HG02943 (cell line): ENCODE results near the gene TSPO.

Experiments used
- ATAC-seq: cut with Tn5 transposase; IDR thresholded peaks from one replicate; pipeline ENCODE4 v1.9.1; 2021; ENCODE audit warnings: mild to moderate bottlenecking, low read depth, moderate library complexity; ENCODE audit not compliant: unreplicated experiment

TSPO gene

GRCh38 chr22:43199541-43199940, 48.2 kb downstream of the TSPO start:
- ATAC-seq = no peak

GRCh38 chr22:43200031-43200430, 48.7 kb downstream of the TSPO start:
- ATAC-seq = no peak

GRCh38 chr22:43200555-43200954, 49.2 kb downstream of the TSPO start:
- ATAC-seq = no peak

- no peak for ATAC-seq
Measured at GRCh38 chr22:43201486-43202219, 50.3 kb downstream of the TSPO start.

- ATAC-seq = no peak
Measured at GRCh38 chr22:43202326-43202725, 51.0 kb downstream of the TSPO start.

GRCh38 chr22:43202756-43203410, 51.5 kb downstream of the TSPO start:
- no peak for ATAC-seq

- ATAC-seq = no peak
Measured at GRCh38 chr22:43203471-43203981, 52.2 kb downstream of the TSPO start.

GRCh38 chr22:43205261-43205691, 53.9 kb downstream of the TSPO start:
- ATAC-seq = no peak

- no peak for ATAC-seq
Measured at GRCh38 chr22:43205748-43206508, 54.6 kb downstream of the TSPO start.

- no peak for ATAC-seq
Measured at GRCh38 chr22:43206509-43207161, 55.3 kb downstream of the TSPO start.

- ATAC-seq = no peak
Measured at GRCh38 chr22:43207386-43207785, 56.0 kb downstream of the TSPO start.

- no peak for ATAC-seq
Measured at GRCh38 chr22:43207849-43208702, 56.7 kb downstream of the TSPO start.

- ATAC-seq = no peak
Measured at GRCh38 chr22:43208703-43209522, 57.6 kb downstream of the TSPO start.

- no peak for ATAC-seq
Measured at GRCh38 chr22:43209523-43209890, 58.1 kb downstream of the TSPO start.

- ATAC-seq = no peak
Measured at GRCh38 chr22:43209971-43210370, 58.6 kb downstream of the TSPO start.

- no peak for ATAC-seq
Measured at GRCh38 chr22:43210631-43211515, 59.5 kb downstream of the TSPO start.

- no peak for ATAC-seq
Measured at GRCh38 chr22:43211941-43212433, 60.6 kb downstream of the TSPO start.

GRCh38 chr22:43212434-43212952, 61.1 kb downstream of the TSPO start:
- no peak for ATAC-seq
